GM18867 (cell line): Measurements from ENCODE around the gene FNDC5.
"Not testable (repeated sequence)": the region's sequence is repeated elsewhere in the genome, so short reads cannot be mapped to it uniquely, and the experiment has no call there.

ENCODE experiments used
- ATAC-seq: cut with Tn5 transposase; IDR thresholded peaks from one replicate; pipeline ENCODE4 v1.9.1; 2021; ENCODE audit warnings: mild to moderate bottlenecking, moderate library complexity; ENCODE audit not compliant: unreplicated experiment

The FNDC5 gene

GRCh38 chr1:32870615-32871363 is at the start of gene FNDC5:
Gene FNDC5 (minus strand): TSS chr1:32870912.
- ATAC-seq = no peak

GRCh38 chr1:32919811-32920733 is 49.4 kb upstream of the FNDC5 start:
- ATAC-seq = no peak

- ATAC-seq = no peak
These were observed 47.5 kb upstream of the FNDC5 start for GRCh38 chr1:32918179-32918578.

- ATAC-seq = no peak
These were observed 46.8 kb upstream of the FNDC5 start for GRCh38 chr1:32917521-32917920.

GRCh38 chr1:32915766-32916706 is 45.3 kb upstream of the FNDC5 start:
- no peak for ATAC-seq

GRCh38 chr1:32910319-32910718 is 39.6 kb upstream of the FNDC5 start:
- no peak for ATAC-seq

- ATAC-seq = no peak
These were observed 36.7 kb upstream of the FNDC5 start for GRCh38 chr1:32907435-32907834.

- ATAC-seq = no peak
These were observed 35.9 kb upstream of the FNDC5 start for GRCh38 chr1:32906654-32907053.

GRCh38 chr1:32905588-32905987 is 34.9 kb upstream of the FNDC5 start:
- not testable (repeated sequence) for ATAC-seq

- no peak for ATAC-seq
These were observed 34.1 kb upstream of the FNDC5 start for GRCh38 chr1:32904797-32905196.

- ATAC-seq = no peak
These were observed 33.5 kb upstream of the FNDC5 start for GRCh38 chr1:32903991-32904785.

- ATAC-seq = no peak
These were observed 31.8 kb upstream of the FNDC5 start for GRCh38 chr1:32902535-32902920.

GRCh38 chr1:32901823-32902534 is 31.3 kb upstream of the FNDC5 start:
- ATAC-seq = no peak

GRCh38 chr1:32900956-32901822 is 30.5 kb upstream of the FNDC5 start, which contains the start of gene TMEM54:
Gene TMEM54 (minus strand): TSS chr1:32901389. CDS start chr1:32901238, 151 bp downstream.
- ATAC-seq = no peak

- ATAC-seq = no peak
These were observed 29.8 kb upstream of the FNDC5 start for GRCh38 chr1:32900371-32900955.

GRCh38 chr1:32899586-32900296 is 29.0 kb upstream of the FNDC5 start:
- ATAC-seq = no peak

- ATAC-seq = no peak
These were observed 28.2 kb upstream of the FNDC5 start for GRCh38 chr1:32898958-32899357.
